VCaP (cell line): Measurements from ENCODE around the gene TSGA10.

ENCODE experiments used
- H3K27ac ChIP-seq: fragments of 450-650 bp; 2 replicates; pipeline ENCODE4 v1.5.1; 2017
- TF ChIP-seq, protein P1 (sequence below): fragments of 450-650 bp; conservative IDR thresholded peaks from 2 replicates; pipeline ENCODE4 v1.5.1; 2017; ENCODE audit warnings: mild to moderate bottlenecking, moderate library complexity

TSGA10 gene

GRCh38 chr2:99112617-99113016 lies 42.1 kb downstream of the TSGA10 start:
- TF ChIP-seq, protein P1, sequence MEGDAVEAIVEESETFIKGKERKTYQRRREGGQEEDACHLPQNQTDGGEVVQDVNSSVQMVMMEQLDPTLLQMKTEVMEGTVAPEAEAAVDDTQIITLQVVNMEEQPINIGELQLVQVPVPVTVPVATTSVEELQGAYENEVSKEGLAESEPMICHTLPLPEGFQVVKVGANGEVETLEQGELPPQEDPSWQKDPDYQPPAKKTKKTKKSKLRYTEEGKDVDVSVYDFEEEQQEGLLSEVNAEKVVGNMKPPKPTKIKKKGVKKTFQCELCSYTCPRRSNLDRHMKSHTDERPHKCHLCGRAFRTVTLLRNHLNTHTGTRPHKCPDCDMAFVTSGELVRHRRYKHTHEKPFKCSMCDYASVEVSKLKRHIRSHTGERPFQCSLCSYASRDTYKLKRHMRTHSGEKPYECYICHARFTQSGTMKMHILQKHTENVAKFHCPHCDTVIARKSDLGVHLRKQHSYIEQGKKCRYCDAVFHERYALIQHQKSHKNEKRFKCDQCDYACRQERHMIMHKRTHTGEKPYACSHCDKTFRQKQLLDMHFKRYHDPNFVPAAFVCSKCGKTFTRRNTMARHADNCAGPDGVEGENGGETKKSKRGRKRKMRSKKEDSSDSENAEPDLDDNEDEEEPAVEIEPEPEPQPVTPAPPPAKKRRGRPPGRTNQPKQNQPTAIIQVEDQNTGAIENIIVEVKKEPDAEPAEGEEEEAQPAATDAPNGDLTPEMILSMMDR, result no peak
- H3K27ac ChIP-seq, result no peak overlapping the region

DNA sequence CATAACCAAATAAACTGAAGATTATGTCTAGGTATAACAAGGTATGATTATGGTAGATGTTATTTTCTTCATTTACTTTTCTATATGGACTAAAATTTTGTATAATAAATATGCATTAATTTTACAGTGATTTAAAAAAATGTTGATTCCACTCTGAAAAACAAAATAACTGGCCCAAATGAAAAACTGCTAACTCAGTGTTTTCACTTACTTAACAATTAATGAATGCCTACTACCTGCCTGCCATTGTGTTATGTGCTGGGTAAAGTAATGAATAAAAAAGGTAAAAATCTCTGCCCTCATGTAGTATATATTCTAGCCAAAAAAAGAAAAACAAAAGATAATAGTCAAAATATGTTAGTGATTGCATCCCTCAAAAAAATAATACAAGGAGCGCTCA lies 42.8 kb downstream of the TSGA10 start:
- TF ChIP-seq, protein P1, result no peak
- H3K27ac ChIP-seq, result no peak overlapping the region

GRCh38 chr2:99111236-99111635 lies 43.5 kb downstream of the TSGA10 start:
- TF ChIP-seq, protein P1, result no peak
- H3K27ac ChIP-seq, result no peak overlapping the region

- TF ChIP-seq, protein P1, result no peak
- no peak overlapping the region for H3K27ac ChIP-seq
Measured at GRCh38 chr2:99106913-99107312, 47.8 kb downstream of the TSGA10 start.

GRCh38 chr2:99104006-99104405 lies 50.7 kb downstream of the TSGA10 start:
- no peak overlapping the region for H3K27ac ChIP-seq
- TF ChIP-seq, protein P1, result no peak

- TF ChIP-seq, protein P1, result no peak
- no peak overlapping the region for H3K27ac ChIP-seq
Measured at GRCh38 chr2:99101697-99102096, 53.0 kb downstream of the TSGA10 start.

GRCh38 chr2:99096728-99097127 lies 58.0 kb downstream of the TSGA10 start:
- H3K27ac ChIP-seq, result no peak overlapping the region
- TF ChIP-seq, protein P1, result no peak

- H3K27ac ChIP-seq, result no peak overlapping the region
- TF ChIP-seq, protein P1, result no peak
Measured at GRCh38 chr2:99088017-99088416, 66.7 kb downstream of the TSGA10 start.
